ENCODE measurements around the gene UGT3A2.

UGT3A2 gene

DNA sequence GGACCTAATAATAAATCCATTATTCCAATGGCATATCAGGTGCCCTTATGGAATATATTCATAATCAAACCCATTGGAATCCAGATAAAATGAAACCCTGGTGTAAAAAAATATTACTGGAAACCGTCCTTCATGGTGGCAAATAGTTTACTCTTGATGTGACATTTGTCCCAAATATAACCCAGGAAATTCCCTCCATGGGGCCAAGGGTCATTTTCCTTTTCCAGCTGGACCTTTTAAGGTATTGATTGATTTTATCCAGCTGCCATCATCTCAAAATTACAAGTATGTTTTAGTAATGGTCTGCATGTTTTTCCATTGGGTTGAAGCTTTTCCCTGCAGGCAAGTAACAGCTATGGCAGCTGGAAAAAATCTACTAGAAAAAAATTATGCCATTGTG is 67.1 kb downstream of the UGT3A2 start:
- no peak for DNase-seq

DNA sequence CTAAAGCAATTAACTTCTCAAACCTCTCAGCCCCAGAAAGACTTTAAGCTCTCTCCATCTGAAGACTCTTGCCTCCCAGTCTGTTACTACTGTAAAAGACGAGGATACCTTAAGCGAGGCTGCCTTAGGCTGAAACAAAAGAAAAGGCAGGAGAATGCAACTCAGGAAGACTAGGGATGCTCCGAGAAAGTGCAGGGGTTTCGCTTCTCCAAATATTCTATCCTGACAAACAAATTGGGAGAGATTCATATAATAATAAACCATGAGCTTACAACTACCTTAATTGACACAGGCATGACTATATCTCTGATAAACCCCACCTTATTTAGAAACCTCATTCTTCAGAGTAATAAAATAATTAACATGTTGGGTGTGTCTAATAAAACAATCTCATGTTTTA is 70.6 kb downstream of the UGT3A2 start:
- DNase-seq: no peak

DNA sequence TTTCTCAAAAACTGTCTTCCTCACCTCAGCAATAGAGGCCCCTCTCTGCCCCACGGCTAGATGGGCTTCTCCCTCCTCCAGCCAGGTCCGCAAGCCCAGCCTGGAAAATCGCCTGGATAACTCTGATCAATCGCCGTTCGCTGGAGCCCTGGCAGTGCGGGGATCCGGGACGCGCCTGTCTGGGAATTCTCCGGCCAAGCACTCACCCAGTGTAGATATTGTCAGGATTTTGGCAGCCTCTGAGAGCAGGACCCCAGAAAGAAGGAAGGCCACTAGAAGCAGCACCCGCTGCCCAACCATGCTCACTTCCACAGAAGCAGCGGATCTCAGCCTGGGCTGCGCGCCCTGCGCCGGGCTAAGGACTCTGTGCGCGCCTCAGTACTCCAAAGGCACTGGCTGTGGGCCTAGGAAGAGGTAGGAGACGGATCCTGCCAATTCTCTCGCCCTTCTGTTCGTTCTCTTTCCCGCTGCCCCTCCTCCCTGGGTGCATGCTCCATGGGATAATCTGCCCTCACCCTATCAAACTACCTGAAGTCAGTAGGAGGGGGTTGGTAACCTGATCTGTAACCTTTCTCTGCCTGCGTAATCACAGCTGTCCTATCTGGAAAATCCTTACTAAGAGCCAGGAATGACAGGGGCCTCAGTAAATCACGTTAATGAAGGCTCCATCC is 75.6 kb downstream of the UGT3A2 start, which contains the start of gene UGT3A1:
Gene UGT3A1 (minus strand): TSS at position 450 of the 671 bp plus-strand sequence. CDS start 150 bp downstream, at position 300.
- DNase-seq: no peak

DNA sequence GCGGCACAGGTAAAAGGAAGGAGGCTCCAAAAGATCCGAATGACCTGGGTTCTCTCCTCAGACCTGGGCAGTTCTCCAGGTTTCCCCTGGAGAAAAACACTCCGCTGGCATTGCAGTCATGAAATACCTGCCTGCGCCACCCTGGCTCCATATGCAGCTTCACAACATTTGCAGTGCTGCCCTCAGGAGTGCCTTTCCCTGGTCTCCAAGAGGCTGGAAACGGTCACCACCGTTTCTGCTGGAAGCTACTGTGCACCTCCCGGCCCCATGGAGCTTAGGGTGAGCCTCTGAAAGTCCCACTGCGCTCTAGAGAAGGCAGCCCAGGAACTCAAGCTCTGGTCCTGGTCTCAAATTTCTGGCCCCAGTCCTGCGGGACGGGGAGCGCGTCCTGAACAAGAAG is 76.2 kb downstream of the UGT3A2 start:
- DNase-seq: no peak

DNA sequence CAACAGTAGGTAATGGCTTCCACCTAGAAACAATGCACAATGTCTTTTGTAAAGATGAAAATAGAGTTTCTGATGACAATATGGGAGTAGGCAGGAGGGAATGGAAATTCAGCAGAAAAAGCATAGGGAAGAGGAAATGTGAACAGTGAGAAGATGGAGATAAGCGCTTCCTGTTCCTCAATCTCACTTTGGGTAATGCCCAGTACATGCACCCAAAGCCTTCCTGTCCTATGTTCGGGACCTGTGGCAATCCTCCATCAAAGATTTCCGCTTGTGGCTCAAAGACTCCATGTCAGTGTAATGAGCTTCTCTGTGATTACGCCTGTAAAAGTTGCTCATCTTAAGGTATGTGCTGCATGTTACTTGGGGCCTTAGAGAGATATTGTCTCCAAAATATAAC is 78.2 kb downstream of the UGT3A2 start:
- no peak for DNase-seq

DNA sequence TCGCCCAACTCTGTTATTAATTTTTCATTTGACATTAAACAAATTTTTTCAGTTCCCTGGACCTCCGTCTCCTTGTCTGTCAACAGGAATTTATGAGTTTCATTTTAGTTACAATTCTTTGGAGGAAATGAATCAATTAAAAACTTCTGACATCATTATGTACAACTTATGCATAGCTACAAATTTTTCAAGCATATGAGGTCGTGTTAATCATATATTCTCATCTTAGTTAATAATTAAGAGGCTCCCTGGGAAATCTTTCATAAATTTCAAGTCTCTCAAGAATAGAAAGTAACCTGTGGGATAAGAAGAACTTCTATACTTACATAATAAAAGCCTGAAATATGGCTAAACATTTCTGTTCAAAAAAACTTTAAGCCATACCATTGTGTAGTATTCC is 78.9 kb downstream of the UGT3A2 start:
- DNase-seq: no peak

Measured in GDM1 (cell line).